A549 (cell line): Measurements from ENCODE around the gene CEP57L1.

Experiments used
- CEBPB ChIP-seq, 2 experiments: fragments of >200 bp in 1 of 2; sonication (Bioruptor Twin) in 1 of 2; formaldehyde crosslinking in 1 of 2; IDR thresholded peaks; 2 replicates each; pipeline ENCODE4 v1.6.1; 2012 to 2016
- CHD2 ChIP-seq: fragments of 150-350 bp; IDR thresholded peaks from 2 replicates; pipeline ENCODE4 v1.6.1; 2014; ENCODE audit warnings: low read length; ENCODE audit not compliant: partially characterized antibody
- GATA3 ChIP-seq: IDR thresholded peaks from 2 replicates; pipeline ENCODE4 v1.6.1; 2012; ENCODE audit warnings: borderline replicate concordance
- KDM5A ChIP-seq: fragments of 200-600 bp; sonication (generic); IDR thresholded peaks from 2 replicates; pipeline ENCODE4 v1.6.1; 2016; ENCODE audit warnings: antibody characterized with exemption, mild to moderate bottlenecking
- RAD21 ChIP-seq, 2 experiments: fragments of >200 bp in 1 of 2; sonication (Bioruptor Twin) in 1 of 2; formaldehyde crosslinking in 1 of 2; IDR thresholded peaks in 1 of 2; conservative IDR thresholded peaks in 1 of 2; 2 replicates in 1 of 2; 3 replicates in 1 of 2; pipeline ENCODE4 v1.6.1; 2012 to 2018; ENCODE audit warnings: inconsistent platforms in 1 of 2
- TF ChIP-seq, protein P1 (sequence below): fragments of >200 bp; sonication (Bioruptor Twin); formaldehyde crosslinking; IDR thresholded peaks from 3 replicates; pipeline ENCODE4 v1.5.1; 2016
- TF ChIP-seq, protein P2 (sequence below): IDR thresholded peaks from 2 replicates; pipeline ENCODE4 v1.6.1; 2012

- TF ChIP-seq, protein P1, sequence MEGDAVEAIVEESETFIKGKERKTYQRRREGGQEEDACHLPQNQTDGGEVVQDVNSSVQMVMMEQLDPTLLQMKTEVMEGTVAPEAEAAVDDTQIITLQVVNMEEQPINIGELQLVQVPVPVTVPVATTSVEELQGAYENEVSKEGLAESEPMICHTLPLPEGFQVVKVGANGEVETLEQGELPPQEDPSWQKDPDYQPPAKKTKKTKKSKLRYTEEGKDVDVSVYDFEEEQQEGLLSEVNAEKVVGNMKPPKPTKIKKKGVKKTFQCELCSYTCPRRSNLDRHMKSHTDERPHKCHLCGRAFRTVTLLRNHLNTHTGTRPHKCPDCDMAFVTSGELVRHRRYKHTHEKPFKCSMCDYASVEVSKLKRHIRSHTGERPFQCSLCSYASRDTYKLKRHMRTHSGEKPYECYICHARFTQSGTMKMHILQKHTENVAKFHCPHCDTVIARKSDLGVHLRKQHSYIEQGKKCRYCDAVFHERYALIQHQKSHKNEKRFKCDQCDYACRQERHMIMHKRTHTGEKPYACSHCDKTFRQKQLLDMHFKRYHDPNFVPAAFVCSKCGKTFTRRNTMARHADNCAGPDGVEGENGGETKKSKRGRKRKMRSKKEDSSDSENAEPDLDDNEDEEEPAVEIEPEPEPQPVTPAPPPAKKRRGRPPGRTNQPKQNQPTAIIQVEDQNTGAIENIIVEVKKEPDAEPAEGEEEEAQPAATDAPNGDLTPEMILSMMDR: no peak
- TF ChIP-seq CEBPB (IDR thresholded peaks at IDR 0.05) (no peak), CHD2 (no peak), GATA3 (no peak), KDM5A (no peak), RAD21 (conservative IDR thresholded peaks at IDR 0.05 in 1 of 2, IDR thresholded peaks at IDR 0.05 in 1 of 2) (no peak)
- TF ChIP-seq, protein P2, sequence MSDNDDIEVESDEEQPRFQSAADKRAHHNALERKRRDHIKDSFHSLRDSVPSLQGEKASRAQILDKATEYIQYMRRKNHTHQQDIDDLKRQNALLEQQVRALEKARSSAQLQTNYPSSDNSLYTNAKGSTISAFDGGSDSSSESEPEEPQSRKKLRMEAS: no peak
These were observed 9.2 kb downstream of the CEP57L1 start for GRCh38 chr6:109104512-109104911.
